ENCODE measurements around the gene TIAM1.

TIAM1 gene

DNA sequence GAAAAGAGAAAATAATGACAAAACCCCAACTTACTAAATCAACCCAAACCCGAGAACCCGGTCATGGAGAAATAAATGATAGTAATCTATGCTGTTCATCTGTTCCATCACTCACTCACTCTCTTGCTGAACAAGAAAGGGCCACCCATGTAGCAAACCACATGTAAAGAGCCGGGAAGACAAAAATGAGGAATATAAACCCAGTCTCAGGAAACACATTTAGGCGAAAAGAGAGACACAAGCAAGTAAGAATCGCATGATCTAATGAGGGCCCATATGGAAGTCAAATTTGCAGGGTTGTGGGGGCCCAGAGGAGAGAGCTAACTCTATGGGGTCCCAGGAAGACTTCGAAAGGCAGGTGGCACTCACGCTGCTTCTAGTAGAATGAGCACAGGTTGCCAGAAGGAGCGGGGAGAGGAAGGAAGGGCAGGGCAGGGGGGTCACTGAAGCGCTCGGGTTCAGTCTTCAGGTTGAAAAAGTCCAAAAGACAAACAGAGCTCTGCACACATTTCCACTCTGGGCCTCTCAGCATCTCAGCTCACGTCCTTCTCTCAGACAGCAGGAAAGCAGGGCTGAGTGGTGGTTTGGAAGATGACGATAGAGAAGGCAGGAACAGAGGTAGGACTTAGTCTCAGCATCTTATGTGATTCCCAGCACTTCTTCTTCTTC is 162.8 kb downstream of the TIAM1 start:
- DNase-seq (ENCODE audit: low read depth in 4 of 4, low spot score in 1 of 4) = no peak

- no peak for DNase-seq (ENCODE audit: low read depth in 4 of 4, low spot score in 1 of 4)
Observed at GRCh38 chr21:31180256-31181081, 163.6 kb downstream of the TIAM1 start.

DNA sequence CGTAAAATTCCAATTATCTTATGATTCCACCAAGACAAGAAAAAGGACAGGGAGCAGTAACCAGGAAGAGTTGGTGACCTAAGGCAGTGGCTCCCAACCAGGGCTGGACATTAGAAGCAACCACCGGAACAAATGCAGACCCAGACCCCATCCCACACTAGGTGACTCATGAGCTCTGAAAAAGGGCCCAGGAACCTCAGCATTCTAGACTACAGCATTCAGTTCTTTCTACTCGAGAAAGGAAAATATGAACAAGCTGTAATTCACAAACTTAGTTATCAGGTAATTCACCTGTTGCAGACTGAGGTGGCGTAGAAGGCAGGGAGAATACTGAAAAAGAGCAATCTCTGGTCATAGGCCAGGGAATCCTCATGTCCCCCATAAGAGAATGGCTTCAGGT is 167.3 kb downstream of the TIAM1 start:
- DNase-seq (ENCODE audit: low read depth in 4 of 4, low spot score in 1 of 4) = no peak

DNA sequence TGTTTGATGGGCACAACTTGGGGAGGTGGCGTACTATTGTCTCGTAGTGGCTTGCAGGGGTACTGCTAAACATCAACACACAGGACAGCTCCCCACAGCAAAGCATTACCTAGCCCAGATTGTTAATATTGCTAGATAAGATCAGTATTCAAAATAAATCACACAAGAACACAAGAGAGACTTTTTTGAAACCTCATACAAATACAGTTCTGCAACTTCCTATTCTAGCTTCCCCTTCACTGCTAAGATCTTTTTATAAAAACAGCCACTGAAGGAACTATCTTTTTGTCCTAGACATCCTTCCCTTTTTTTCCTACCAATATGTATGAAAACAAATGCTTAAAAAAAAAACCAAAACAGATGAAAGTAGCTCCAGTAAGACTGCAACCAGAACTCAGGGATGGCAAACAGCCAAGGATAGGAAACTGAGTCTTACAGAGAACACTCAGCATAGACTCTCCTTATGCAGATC is 167.9 kb downstream of the TIAM1 start:
- DNase-seq (ENCODE audit: low read depth in 4 of 4, low spot score in 1 of 4) = no peak

DNA sequence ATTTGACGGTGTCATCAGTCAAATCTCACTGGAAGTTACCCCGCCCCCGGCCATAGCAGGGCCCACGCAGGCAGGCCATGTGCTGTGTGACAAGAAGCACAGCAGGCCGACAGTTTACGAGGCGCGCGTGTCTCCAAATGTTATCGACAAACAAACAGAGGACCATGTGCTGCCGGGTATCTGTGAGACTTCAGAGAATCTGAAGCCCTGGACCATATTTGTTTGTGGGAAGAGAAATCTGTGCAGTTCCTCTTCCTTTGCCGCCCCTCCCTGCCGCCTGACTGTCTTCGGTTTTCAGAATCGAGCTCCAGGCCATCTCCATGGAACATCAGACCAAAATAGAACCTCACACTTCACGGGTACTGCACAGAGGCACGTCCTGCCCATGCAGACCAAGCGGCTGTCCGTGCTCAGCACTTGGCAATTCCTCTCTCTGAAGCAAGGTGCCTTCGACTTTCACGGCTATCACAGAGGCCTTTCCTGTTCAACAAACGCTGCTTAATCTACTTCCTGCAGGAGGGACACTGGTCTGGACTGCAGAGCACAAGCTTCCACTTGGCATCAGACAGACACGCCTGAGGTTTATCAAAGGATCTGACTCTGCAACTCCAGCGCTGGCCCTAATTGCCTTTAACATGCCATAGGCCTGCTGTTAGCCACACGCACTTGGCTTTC is 170.0 kb downstream of the TIAM1 start:
- DNase-seq (ENCODE audit: low read depth in 4 of 4, low spot score in 1 of 4) = peak in 2 of 4 experiments; percentile 35 to 55

- no peak for DNase-seq (ENCODE audit: low read depth in 4 of 4, low spot score in 1 of 4)
Observed at GRCh38 chr21:31172328-31172727, 171.7 kb downstream of the TIAM1 start.

GRCh38 chr21:31164713-31165694 is 179.1 kb downstream of the TIAM1 start:
- no peak for DNase-seq (ENCODE audit: low read depth in 4 of 4, low spot score in 1 of 4)

- no peak for DNase-seq (ENCODE audit: low read depth in 4 of 4, low spot score in 1 of 4)
Observed at GRCh38 chr21:31162827-31163226, 181.2 kb downstream of the TIAM1 start.

DNA sequence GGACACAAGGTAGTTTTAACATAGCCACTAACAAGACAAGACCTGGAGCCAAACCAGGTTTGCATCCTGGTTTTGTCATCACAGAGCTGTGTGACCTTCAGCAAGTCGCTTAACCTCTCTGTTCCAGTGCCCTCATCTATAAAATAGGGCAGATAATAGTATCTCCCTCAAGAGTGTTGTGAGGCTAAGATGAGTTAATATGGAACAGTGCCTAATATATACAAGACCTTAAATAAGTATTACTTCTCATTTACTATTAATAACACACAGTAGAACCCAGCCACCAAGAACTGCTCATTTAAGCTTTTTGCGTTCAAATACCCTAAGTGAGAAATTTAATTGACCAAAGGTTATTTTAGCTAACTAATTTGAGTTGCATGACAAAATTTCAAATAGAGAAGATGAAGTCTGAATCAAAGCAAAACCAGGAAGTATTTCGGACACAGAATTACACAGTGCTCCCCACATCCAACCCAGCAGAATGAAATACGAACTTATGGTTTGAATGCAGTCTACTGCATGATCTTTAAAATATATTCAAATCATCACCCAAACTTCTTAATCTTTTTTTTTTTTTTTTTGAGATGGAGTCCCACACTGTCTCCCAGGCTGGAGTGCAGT is 181.9 kb downstream of the TIAM1 start:
- DNase-seq (ENCODE audit: low read depth in 4 of 4, low spot score in 1 of 4) = no peak

DNA sequence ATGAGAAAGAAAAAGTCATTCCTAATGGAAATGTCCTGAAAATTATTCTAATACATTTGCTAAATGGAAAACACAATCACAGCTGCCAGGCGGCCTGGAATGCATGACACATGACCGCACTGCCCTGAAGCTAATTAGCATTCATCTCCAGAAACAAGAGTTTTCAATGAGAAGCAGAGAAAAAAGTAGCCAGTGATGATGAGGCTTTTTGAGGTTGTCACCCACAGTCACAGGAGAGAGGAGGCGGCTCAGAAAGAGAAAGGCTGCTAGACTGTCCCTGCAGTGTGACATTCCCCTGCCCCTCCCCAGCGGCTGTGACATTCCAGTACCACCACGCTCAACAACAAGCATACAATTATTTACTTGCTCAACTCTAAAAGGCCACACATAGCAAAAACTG is 182.9 kb downstream of the TIAM1 start:
- DNase-seq (ENCODE audit: low read depth in 4 of 4, low spot score in 1 of 4) = no peak

DNA sequence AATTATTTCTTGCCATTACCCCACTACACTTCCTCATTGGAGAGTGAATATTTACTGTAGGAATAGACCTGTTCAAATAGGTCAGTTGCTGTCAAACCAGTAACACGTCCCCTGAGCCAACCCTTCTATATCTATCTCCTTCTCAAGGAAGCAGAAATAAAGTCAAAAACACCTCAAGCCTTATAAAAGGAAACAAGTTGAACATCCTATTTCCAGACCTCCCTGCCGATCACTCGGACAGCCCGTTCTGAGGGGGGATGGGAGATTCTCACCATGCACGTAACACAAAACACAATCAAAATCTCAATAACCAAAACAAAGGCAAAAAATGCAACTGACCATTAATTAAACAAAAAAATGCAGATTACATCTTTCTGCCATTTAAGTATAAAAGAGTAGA is 184.3 kb downstream of the TIAM1 start:
- DNase-seq (ENCODE audit: low read depth in 4 of 4, low spot score in 1 of 4) = no peak

GRCh38 chr21:31158789-31159581 is 185.1 kb downstream of the TIAM1 start:
- no peak for DNase-seq (ENCODE audit: low read depth in 4 of 4, low spot score in 1 of 4)

GRCh38 chr21:31157756-31158155 is 186.3 kb downstream of the TIAM1 start:
- no peak for DNase-seq (ENCODE audit: low read depth in 4 of 4, low spot score in 1 of 4)

DNA sequence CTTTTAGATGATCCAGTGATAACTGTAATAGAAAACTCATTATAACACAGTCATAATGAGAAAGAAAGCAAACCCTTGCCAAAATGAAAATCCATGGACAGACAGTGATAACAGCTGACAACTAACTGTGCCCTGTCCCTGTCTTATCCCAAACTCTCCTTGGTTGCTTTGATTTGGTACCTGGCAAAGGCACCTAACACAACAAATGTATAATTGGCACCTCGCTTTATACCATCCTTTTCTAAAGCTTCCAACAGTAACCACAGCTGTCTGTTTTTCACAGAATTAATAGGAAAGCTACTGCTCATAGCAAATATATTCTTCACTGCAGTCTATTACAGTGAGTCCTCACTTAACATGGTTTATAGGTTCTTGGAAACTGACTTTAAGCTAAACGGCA is 187.4 kb downstream of the TIAM1 start:
- DNase-seq (ENCODE audit: low read depth in 4 of 4, low spot score in 1 of 4) = no peak

DNA sequence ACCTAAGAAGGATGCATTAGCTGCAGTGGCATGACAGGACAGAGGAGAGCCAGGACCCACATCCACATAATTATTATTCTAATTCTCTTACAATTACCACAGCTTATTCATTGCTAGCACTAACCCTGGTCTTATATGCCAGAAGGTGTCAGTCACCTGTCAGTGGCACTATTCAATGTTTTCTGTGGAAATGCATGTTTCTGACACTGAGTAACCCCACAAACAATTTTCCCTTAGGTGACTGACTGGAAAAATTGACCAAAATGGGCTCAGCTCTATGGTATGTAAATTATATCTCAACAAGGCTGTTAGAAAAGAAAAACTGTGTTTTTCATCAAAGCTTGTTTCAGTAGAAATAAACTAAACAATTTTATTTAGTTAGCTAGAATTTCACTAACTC is 187.9 kb downstream of the TIAM1 start:
- no peak for DNase-seq (ENCODE audit: low read depth in 4 of 4, low spot score in 1 of 4)

DNA sequence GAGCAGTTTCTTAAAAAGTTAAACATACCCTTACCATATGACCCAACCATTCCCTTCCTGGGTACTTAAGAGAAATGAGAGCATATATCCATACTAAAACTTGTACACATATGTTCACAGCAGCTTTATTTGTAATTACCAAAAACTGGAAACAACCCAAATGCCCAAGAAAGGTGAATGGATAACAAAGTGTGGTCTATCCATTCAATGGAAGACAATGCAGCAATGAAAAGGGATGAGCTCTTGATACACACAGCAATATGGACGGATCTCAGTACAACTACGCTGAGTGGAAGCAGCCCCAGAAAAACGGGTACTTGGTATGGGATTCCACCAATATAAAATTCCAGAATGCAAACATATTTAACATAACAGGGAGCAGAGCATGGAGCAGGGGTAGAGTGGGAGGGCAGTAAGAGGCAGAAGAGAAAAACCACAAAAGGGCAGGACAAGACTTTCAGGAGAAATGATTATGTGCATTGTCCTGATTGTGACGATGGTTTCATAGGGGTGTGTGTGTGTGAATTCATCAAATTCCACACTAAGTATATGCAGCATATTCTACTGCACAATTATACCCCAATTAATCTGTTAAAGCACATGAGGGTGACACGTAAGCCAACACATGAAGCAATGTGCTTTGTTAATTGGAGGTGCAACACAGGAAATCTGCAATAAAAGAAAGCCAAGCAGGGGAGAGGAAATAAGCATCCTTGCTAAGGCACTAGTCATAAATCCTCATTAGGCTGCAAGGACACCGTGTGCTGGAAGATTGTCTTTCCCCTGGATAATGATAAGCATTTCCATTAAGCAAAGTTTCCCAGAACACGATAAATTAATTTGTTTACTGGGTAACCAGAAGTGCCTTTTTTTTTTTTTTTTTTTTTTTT is 192.7 kb downstream of the TIAM1 start:
- no peak for DNase-seq (ENCODE audit: low read depth in 4 of 4, low spot score in 1 of 4)

DNA sequence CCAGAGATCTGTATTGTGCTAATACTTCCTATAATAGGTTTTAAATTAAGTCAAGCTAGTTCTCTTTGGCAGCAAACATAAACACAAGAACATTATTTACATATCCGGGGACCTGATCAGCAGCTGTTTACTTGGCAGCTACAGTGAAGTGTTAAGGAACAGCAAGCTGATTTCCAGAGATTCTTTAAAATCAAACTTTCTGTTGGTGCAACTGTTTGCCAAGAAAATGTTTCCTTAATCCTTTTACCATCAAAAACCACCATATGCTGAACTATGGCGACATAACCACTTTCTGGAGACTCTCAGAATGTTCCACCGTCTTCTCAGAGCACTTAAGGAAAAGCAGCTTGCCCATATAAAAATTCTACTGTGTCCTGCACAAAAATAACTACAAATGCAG is 198.8 kb downstream of the TIAM1 start:
- no peak for DNase-seq (ENCODE audit: low read depth in 4 of 4, low spot score in 1 of 4)

- DNase-seq (ENCODE audit: low read depth in 4 of 4, low spot score in 1 of 4) = no peak
Observed at GRCh38 chr21:31143036-31143435, 201.0 kb downstream of the TIAM1 start.

DNA sequence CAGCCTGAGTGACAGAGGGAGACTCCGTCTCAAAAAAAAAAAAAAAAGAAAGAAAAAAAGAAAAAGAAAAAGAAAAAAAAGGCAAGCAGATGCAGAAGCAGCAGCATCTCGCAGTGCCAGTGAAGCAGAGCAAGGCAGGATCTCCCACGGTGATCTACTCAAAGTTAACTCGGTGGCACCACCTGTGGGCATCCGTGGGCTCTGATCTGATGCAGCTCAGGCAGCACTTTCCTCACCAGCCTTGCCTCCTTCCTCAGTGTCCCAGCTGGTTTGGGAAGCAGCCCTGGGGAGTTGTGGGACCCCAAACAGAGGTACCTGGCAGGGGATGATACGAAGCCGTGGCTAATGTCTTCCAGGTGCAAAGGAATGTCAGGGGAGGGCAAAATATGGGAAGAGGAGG is 201.5 kb downstream of the TIAM1 start:
- DNase-seq (ENCODE audit: low read depth in 4 of 4, low spot score in 1 of 4) = no peak
